Measurements from ENCODE around the gene TIGD4. TPM values are rescaled to one million over a fixed set of nuclear protein-coding genes. Genes with fewer than 3 reads are reported as not detected.

The TIGD4 gene
- total and polyA plus RNA-seq, 2 of the 13 experiments (the other 11 are each of a cell fraction or from before 2014, with no cell fraction given), result 0.15 to 0.62 TPM

DNA sequence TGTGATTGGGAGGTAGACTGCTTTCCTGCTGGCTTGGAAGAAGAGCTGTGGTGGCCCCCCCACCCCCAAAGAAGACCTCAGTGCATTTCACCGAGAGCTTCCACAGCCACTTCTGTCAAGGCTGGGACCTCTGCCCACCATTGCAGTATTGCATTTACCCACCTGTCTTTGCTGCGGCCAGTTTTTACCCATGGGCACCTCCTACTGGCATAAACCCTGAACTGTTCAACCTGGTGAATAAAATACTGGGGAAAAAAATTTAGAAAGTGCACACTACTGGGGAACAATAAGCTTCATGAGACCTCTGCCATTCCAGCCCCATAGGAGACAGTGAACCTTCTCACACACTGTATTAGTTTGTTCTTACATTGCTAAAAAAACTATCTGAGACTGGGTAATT, 40.5 kb upstream of the TIGD4 start (continued):
- TF ChIP-seq, protein P1, sequence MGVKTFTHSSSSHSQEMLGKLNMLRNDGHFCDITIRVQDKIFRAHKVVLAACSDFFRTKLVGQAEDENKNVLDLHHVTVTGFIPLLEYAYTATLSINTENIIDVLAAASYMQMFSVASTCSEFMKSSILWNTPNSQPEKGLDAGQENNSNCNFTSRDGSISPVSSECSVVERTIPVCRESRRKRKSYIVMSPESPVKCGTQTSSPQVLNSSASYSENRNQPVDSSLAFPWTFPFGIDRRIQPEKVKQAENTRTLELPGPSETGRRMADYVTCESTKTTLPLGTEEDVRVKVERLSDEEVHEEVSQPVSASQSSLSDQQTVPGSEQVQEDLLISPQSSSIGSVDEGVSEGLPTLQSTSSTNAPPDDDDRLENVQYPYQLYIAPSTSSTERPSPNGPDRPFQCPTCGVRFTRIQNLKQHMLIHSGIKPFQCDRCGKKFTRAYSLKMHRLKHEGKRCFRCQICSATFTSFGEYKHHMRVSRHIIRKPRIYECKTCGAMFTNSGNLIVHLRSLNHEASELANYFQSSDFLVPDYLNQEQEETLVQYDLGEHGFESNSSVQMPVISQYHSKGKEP (CRISPR knock-in tag; IDR thresholded peaks at IDR 0.05), result no peak

DNA sequence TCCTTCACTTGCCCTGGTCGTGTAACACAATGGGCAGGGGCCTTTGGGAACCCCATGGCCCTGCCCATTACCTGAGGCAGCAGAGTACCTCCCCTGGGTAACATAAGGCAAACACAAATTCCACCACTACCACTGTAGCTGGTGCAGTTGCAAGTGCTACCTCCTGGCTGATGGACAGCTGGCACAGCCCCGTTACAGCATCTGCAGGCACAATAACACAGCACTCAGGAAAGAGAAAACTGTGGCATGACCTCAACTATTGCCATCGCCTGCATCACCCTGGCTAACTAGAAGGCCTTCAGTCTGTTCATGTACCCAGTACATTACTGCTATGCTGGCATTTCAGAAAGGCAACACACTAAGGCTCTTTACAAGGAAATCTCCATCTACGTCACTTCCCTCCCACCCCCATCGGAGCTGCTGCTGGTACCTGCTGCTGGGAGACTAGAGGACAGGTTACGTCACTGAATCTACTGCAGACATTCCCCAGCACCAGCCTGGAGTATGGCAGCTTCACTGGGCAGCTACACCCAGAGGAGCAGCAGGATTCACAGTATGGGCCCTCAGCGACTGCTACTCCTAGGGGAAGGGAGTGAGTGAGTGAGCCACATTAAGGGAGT, 39.6 kb upstream of the TIGD4 start:
- FAIRE-seq, result no peak

More for the DNA sequence above, 39.6 kb upstream of the TIGD4 start:
- Histone ChIP-seq H3K9me3 (ENCODE audit: low read length) (no peaks in the 10 kb centered on the region), H2AFZ (ENCODE audit: low read length) (no peak overlapping the region), H4K20me1 (ENCODE audit: insufficient read depth, low read length) (no peaks in the 10 kb centered on the region), H3K9ac (ENCODE audit: insufficient read depth, low read depth, low read length) (no peak overlapping the region), H3K27ac (ENCODE audit: extremely low read length, insufficient read depth, low read length) (no peak overlapping the region), H3K27me3 (ENCODE audit: control insufficient read depth in 1 of 2, insufficient read depth in 2 of 2, low read length in 2 of 2) (no peaks in the 10 kb centered on the region), H3K4me2 (ENCODE audit: low read depth, low read length) (no peak overlapping the region), H3K36me3 (replicated peaks in 1 of 2; ENCODE audit: control insufficient read depth in 1 of 2, insufficient read depth in 2 of 2, low read length in 2 of 2) (no peaks in the 10 kb centered on the region), H3K79me2 (ENCODE audit: insufficient read depth, low read length) (peaks cover 2% of the 10 kb centered on the region), H3K4me3 (replicated peaks in 1 of 3; ENCODE audit: insufficient read depth in 1 of 3, low read depth in 2 of 3, low read length in 3 of 3) (no peak overlapping the region), H3K4me1 (ENCODE audit: insufficient read depth, low read length) (peaks cover 11% of the 10 kb centered on the region)
- no TSS peak for BruUV-seq (replicated peaks)
- intact Hi-C loops (cut with micrococcal nuclease; ENCODE audit: unreplicated experiment) (loop anchor here (5.0 kb wide), 1 partner anchor 37 kb away; no protein-coding TSS in a partner anchor), in situ Hi-C loops (cut with HindIII; ENCODE audit: extremely low pct_ligation_motif_present, low pct_unique_long_range_greater_than_20kb) (no loop called here)
- WGBS (ENCODE audit: low lambda C conversion rate), result 98% methylated on average over 7 of the region's 7 CpGs
- TF ChIP-seq, protein P2, sequence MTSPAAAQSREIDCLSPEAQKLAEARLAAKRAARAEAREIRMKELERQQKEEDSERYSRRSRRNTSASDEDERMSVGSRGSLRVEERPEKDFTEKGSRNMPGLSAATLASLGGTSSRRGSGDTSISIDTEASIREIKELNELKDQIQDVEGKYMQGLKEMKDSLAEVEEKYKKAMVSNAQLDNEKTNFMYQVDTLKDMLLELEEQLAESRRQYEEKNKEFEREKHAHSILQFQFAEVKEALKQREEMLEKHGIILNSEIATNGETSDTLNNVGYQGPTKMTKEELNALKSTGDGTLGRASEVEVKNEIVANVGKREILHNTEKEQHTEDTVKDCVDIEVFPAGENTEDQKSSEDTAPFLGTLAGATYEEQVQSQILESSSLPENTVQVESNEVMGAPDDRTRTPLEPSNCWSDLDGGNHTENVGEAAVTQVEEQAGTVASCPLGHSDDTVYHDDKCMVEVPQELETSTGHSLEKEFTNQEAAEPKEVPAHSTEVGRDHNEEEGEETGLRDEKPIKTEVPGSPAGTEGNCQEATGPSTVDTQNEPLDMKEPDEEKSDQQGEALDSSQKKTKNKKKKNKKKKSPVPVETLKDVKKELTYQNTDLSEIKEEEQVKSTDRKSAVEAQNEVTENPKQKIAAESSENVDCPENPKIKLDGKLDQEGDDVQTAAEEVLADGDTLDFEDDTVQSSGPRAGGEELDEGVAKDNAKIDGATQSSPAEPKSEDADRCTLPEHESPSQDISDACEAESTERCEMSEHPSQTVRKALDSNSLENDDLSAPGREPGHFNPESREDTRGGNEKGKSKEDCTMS (CRISPR knock-in tag; conservative IDR thresholded peaks at IDR 0.05), result no peak
- no peak for TF ChIP-seq ZNF709 (CRISPR knock-in tag; IDR thresholded peaks at IDR 0.05)
- TF ChIP-seq HDAC6 (IDR thresholded peaks at IDR 0.05; ENCODE audit: low read depth, low read length), result no peak
- TF ChIP-seq, protein P3, sequence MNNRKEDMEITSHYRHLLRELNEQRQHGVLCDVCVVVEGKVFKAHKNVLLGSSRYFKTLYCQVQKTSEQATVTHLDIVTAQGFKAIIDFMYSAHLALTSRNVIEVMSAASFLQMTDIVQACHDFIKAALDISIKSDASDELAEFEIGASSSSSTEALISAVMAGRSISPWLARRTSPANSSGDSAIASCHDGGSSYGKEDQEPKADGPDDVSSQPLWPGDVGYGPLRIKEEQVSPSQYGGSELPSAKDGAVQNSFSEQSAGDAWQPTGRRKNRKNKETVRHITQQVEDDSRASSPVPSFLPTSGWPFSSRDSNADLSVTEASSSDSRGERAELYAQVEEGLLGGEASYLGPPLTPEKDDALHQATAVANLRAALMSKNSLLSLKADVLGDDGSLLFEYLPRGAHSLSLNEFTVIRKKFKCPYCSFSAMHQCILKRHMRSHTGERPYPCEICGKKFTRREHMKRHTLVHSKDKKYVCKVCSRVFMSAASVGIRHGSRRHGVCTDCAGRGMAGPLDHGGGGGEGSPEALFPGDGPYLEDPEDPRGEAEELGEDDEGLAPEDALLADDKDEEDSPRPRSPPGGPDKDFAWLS (CRISPR knock-in tag; IDR thresholded peaks at IDR 0.05; ENCODE audit: borderline replicate concordance), result no peak
- TF ChIP-seq IKZF1 (IDR thresholded peaks at IDR 0.05), result no peak
- no peak for TF ChIP-seq ZNF274 (CRISPR knock-in tag; IDR thresholded peaks at IDR 0.05)
- no peak for TF ChIP-seq DNMT1 (CRISPR knock-in tag; IDR thresholded peaks at IDR 0.05)
- no peak for TF ChIP-seq RORA (CRISPR knock-in tag; IDR thresholded peaks at IDR 0.05)
- TF ChIP-seq, protein P4, sequence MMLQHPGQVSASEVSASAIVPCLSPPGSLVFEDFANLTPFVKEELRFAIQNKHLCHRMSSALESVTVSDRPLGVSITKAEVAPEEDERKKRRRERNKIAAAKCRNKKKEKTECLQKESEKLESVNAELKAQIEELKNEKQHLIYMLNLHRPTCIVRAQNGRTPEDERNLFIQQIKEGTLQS (CRISPR knock-in tag; IDR thresholded peaks at IDR 0.05), result no peak
- CTCF ChIA-PET (ENCODE audit: low intra/inter-chr PET ratio, low total read pairs), result no interaction called here
- DNase-seq (ENCODE audit: low spot score) (no peak), ATAC-seq (no peak)
- POLR2A ChIA-PET, result no interaction called here
